Measurements from ENCODE around the gene ZBTB34. TPM values are rescaled to one million over a fixed set of nuclear protein-coding genes. Genes with fewer than 3 reads are reported as not detected.

Gene ZBTB34
- total and polyA plus RNA-seq, 4 experiments from 2014 or later, result 0.35 to 10.1 (median 5.2) TPM

GRCh38 chr9:126854734-126855133 is 5.7 kb upstream of the ZBTB34 start:
- Mint-ChIP-seq H3K4me1 (peaks cover 0 to 8% (median 4%) of the 10 kb centered on the region in 4 donors), H3K27ac (no peak overlapping the region), H3K27me3 (peaks cover 16 to 28% of the 10 kb centered on the region in 2 donors), H3K4me3 (no peak overlapping the region), H3K36me3 (no peaks in the 10 kb centered on the region), H3K9me3 (no peaks in the 10 kb centered on the region)
- POLR2A ChIA-PET (ENCODE audit: partially characterized antibody), result no interaction called here
- CTCF ChIA-PET (ENCODE audit: partially characterized antibody), result no interaction called here
- Histone ChIP-seq H3K27me3 (ENCODE audit: insufficient read depth, low read length) (no peaks in the 10 kb centered on the region), H3K4me3 (ENCODE audit: low read length in 2 of 2) (no peak overlapping the region), H3K27ac (ENCODE audit: low read depth, low read length) (no peak overlapping the region), H3K36me3 (ENCODE audit: insufficient read depth, low read length) (no peaks in the 10 kb centered on the region), H3K4me1 (ENCODE audit: insufficient read depth, low read length) (peaks cover 3% of the 10 kb centered on the region), H3K9me3 (ENCODE audit: control insufficient read depth in 1 of 2, low read length in 2 of 2) (no peaks in the 10 kb centered on the region)
- no peak for DNase-seq
- intact Hi-C loops (cut with micrococcal nuclease), result no loop called here

- Mint-ChIP-seq H3K4me1 (peaks cover 2 to 15% (median 6%) of the 10 kb centered on the region in 4 donors), H3K36me3 (no peaks in the 10 kb centered on the region), H3K9me3 (no peaks in the 10 kb centered on the region), H3K4me3 (no peak overlapping the region), H3K27ac (peak overlapping the region in 1 of 7 donors; percentile 62), H3K27me3 (peaks cover 11 to 22% of the 10 kb centered on the region in 2 donors)
- no peak overlapping the region for H3K4me3 ChIP-seq (ENCODE audit: low read length in 2 of 2)
- H3K36me3 ChIP-seq (ENCODE audit: insufficient read depth, low read length), result no peaks in the 10 kb centered on the region
- ChIA-PET CTCF (ENCODE audit: partially characterized antibody) (no interaction called here), POLR2A (ENCODE audit: partially characterized antibody) (no interaction called here)
- DNase-seq, result no peak
- no peaks in the 10 kb centered on the region for H3K27me3 ChIP-seq (ENCODE audit: insufficient read depth, low read length)
- intact Hi-C loops (cut with micrococcal nuclease), result no loop called here
- no peak overlapping the region for H3K27ac ChIP-seq (ENCODE audit: low read depth, low read length)
- H3K9me3 ChIP-seq (ENCODE audit: control insufficient read depth in 1 of 2, low read length in 2 of 2), result no peaks in the 10 kb centered on the region
- peaks cover 10% of the 10 kb centered on the region for H3K4me1 ChIP-seq (ENCODE audit: insufficient read depth, low read length)
These were observed 4.0 kb upstream of the ZBTB34 start for GRCh38 chr9:126856326-126856877.

- Histone ChIP-seq H3K4me1 (ENCODE audit: insufficient read depth, low read length) (peaks cover 20% of the 10 kb centered on the region), H3K4me3 (ENCODE audit: low read length in 2 of 2) (no peak overlapping the region), H3K27me3 (ENCODE audit: insufficient read depth, low read length) (no peaks in the 10 kb centered on the region), H3K36me3 (ENCODE audit: insufficient read depth, low read length) (no peaks in the 10 kb centered on the region), H3K9me3 (ENCODE audit: control insufficient read depth in 1 of 2, low read length in 2 of 2) (no peaks in the 10 kb centered on the region), H3K27ac (ENCODE audit: low read depth, low read length) (no peak overlapping the region)
- ChIA-PET POLR2A (ENCODE audit: partially characterized antibody) (no interaction called here), CTCF (ENCODE audit: partially characterized antibody) (no interaction called here)
- Mint-ChIP-seq H3K4me1 (peaks cover 12 to 25% (median 16%) of the 10 kb centered on the region in 4 donors), H3K4me3 (peak overlapping the region in 4 of 8 donors; percentile 21 to 42 (median 34)), H3K27me3 (peaks cover 5 to 13% of the 10 kb centered on the region in 2 donors), H3K27ac (no peak overlapping the region), H3K9me3 (no peaks in the 10 kb centered on the region), H3K36me3 (peaks cover 0 to 4% of the 10 kb centered on the region in 2 donors)
- no peak for DNase-seq
- intact Hi-C loops (cut with micrococcal nuclease), result no loop called here
These were observed 3.0 kb upstream of the ZBTB34 start for GRCh38 chr9:126857261-126857960.

- no peak for DNase-seq
- intact Hi-C loops (cut with micrococcal nuclease), result no loop called here
- H3K4me1 Mint-ChIP-seq, result peaks cover 18 to 38% (median 24%) of the 10 kb centered on the region in 4 donors
- no peak overlapping the region for H3K4me3 ChIP-seq (ENCODE audit: low read length in 2 of 2)
- POLR2A ChIA-PET (ENCODE audit: partially characterized antibody), result interaction anchor here (1.2 to 2.6 kb wide), 3 partner anchors 9 to 136 kb away, joined by 3 to 8 read pairs (median 3); partner anchors contain the start of gene ZBTB43
- no peaks in the 10 kb centered on the region for H3K36me3 ChIP-seq (ENCODE audit: insufficient read depth, low read length)
- H3K27ac ChIP-seq (ENCODE audit: low read depth, low read length), result no peak overlapping the region
- H3K9me3 ChIP-seq (ENCODE audit: control insufficient read depth in 1 of 2, low read length in 2 of 2), result no peaks in the 10 kb centered on the region
- H3K27me3 Mint-ChIP-seq, result peaks cover 0 to 8% of the 10 kb centered on the region in 2 donors
- peak overlapping the region; percentile 19 to 81 (median 55) for H3K27ac Mint-ChIP-seq
- H3K9me3 Mint-ChIP-seq, result no peaks in the 10 kb centered on the region
- CTCF ChIA-PET (ENCODE audit: partially characterized antibody), result interaction anchor here (1.0 to 2.2 kb wide), 7 partner anchors 8 to 52 kb away, joined by 3 to 9 read pairs (median 4); no protein-coding TSS in a partner anchor
- peaks cover 0 to 6% of the 10 kb centered on the region in 2 donors for H3K36me3 Mint-ChIP-seq
- peaks cover 29% of the 10 kb centered on the region for H3K4me1 ChIP-seq (ENCODE audit: insufficient read depth, low read length)
- H3K27me3 ChIP-seq (ENCODE audit: insufficient read depth, low read length), result no peaks in the 10 kb centered on the region
- peak overlapping the region; percentile 63 to 89 (median 85) for H3K4me3 Mint-ChIP-seq
These were observed 1.3 kb upstream of the ZBTB34 start for GRCh38 chr9:126859111-126859510.

- no peaks in the 10 kb centered on the region for H3K9me3 Mint-ChIP-seq
- Histone ChIP-seq H3K4me3 (ENCODE audit: low read length in 2 of 2) (peak overlapping the region; percentile 51 to 63), H3K4me1 (ENCODE audit: insufficient read depth, low read length) (peaks cover 29% of the 10 kb centered on the region), H3K27me3 (ENCODE audit: insufficient read depth, low read length) (no peaks in the 10 kb centered on the region), H3K36me3 (ENCODE audit: insufficient read depth, low read length) (no peaks in the 10 kb centered on the region), H3K27ac (ENCODE audit: low read depth, low read length) (peak overlapping the region; percentile 48), H3K9me3 (ENCODE audit: control insufficient read depth in 1 of 2, low read length in 2 of 2) (no peaks in the 10 kb centered on the region)
- peaks cover 18 to 46% (median 26%) of the 10 kb centered on the region in 4 donors for H3K4me1 Mint-ChIP-seq
- CTCF ChIA-PET (ENCODE audit: partially characterized antibody), result no interaction called here
- peak in 2 of 5 donors; percentile 9 to 12 for DNase-seq
- peak overlapping the region; percentile 84 to 92 (median 88) for H3K4me3 Mint-ChIP-seq
- H3K27me3 Mint-ChIP-seq, result peaks cover 0 to 1% of the 10 kb centered on the region in 2 donors
- H3K36me3 Mint-ChIP-seq, result peaks cover 3 to 13% of the 10 kb centered on the region in 2 donors
- POLR2A ChIA-PET (ENCODE audit: partially characterized antibody), result interaction anchor here (0.6 to 2.6 kb wide), 3 partner anchors 9 to 56 kb away, joined by 3 to 8 read pairs (median 4); partner anchors contain the start of genes RALGPS1 and ZBTB43
- intact Hi-C loops (cut with micrococcal nuclease), result loop anchor here (1.0 to 5.0 kb wide), 3 partner anchors 51 to 338 kb away; partner anchors contain the start of gene RALGPS1
- H3K27ac Mint-ChIP-seq, result peak overlapping the region; percentile 50 to 90 (median 80)
These were observed 473 bp downstream of the ZBTB34 start for GRCh38 chr9:126860757-126861466.

- CTCF ChIA-PET (ENCODE audit: partially characterized antibody), result no interaction called here
- H3K27ac ChIP-seq (ENCODE audit: low read depth, low read length), result no peak overlapping the region
- no peaks in the 10 kb centered on the region for H3K9me3 Mint-ChIP-seq
These were observed 1.3 kb downstream of the ZBTB34 start for GRCh38 chr9:126861707-126862103.

More at GRCh38 chr9:126861707-126862103, 1.3 kb downstream of the ZBTB34 start:
- no peak for DNase-seq
- H3K4me3 ChIP-seq (ENCODE audit: low read length in 2 of 2), result peak overlapping the region; percentile 51 to 63
- Mint-ChIP-seq H3K27me3 (peaks cover 0 to 1% of the 10 kb centered on the region in 2 donors), H3K36me3 (peaks cover 4 to 20% of the 10 kb centered on the region in 2 donors), H3K27ac (peak overlapping the region; percentile 50 to 90 (median 80)), H3K4me1 (peaks cover 20 to 46% (median 26%) of the 10 kb centered on the region in 4 donors), H3K4me3 (peak overlapping the region; percentile 84 to 92 (median 88))
- H3K27me3 ChIP-seq (ENCODE audit: insufficient read depth, low read length), result no peaks in the 10 kb centered on the region
- H3K9me3 ChIP-seq (ENCODE audit: control insufficient read depth in 1 of 2, low read length in 2 of 2), result no peaks in the 10 kb centered on the region
- H3K36me3 ChIP-seq (ENCODE audit: insufficient read depth, low read length), result no peaks in the 10 kb centered on the region
- intact Hi-C loops (cut with micrococcal nuclease), result loop anchor here (2.0 to 5.0 kb wide), 2 partner anchors 51 to 337 kb away; partner anchors contain the start of gene RALGPS1
- POLR2A ChIA-PET (ENCODE audit: partially characterized antibody), result no interaction called here
- peaks cover 29% of the 10 kb centered on the region for H3K4me1 ChIP-seq (ENCODE audit: insufficient read depth, low read length)

Measured in CD4-positive, alpha-beta memory T cell (primary cell).